Measurements from ENCODE around the gene APBA2.

APBA2 gene

DNA sequence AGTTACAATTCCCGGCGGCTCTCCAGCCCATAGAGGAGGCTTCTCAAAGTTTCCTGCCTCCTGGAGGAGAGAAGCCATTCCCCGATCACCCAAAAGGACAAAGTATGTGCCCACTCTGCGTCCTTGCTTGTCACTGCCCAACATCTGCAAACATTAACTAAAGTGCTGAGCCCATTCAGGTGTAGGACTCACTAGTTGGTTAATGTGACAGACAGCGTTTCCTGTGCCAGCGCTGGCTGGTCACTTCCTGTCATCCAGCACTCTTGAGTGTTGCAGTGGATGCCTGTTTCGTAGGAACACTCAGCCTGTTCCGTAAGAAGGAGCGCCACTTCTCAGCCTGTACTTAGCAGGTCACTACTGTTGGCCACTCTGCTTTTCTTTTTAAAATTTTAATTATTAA is 100.3 kb downstream of the APBA2 start:
- no peak for DNase-seq

GRCh38 chr15:28986726-28987125 is 101.0 kb downstream of the APBA2 start:
- no peak for DNase-seq

DNA sequence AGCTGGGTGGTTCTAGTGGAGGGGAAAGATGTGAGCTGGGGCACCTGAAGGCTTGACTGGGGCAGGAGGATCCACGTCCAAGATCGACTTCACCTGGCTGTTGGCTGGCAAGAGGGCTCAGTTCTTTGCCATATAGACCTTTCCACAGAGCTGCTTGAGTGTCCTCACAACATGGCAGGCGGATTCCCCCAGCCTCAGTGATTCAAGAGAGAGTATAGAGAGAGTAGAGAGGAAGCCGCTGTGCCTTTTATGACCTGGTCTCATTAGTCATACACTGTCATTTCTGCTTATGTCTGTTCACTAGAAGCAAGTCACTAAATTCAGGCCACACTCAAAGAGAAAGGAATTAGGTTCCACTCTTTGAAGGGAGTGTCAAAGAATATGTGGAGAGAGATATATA is 101.6 kb downstream of the APBA2 start:
- no peak for DNase-seq

GRCh38 chr15:28989239-28989830 is 103.6 kb downstream of the APBA2 start:
- DNase-seq: no peak

DNA sequence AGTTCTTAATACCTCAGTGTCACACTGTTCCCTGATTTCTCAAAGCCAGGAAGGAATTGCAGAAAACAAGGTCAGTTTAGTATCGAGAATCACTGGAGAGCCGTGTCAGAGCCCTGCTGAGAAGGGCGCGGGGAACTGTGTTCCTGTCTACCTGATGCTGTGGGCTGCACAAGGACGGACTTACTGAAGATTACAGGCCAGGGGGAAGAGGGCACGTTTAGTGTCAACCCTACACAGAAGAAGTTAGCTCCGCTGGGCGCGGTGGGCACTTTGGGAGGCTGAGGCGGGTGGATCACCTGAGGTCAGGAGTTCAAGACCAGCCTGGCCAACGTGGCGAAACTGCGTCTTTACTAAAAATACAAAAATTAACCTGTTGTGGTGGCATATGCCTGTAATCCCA is 104.1 kb downstream of the APBA2 start:
- no peak for DNase-seq

GRCh38 chr15:28990390-28990789 is 104.6 kb downstream of the APBA2 start:
- DNase-seq: no peak

GRCh38 chr15:28991236-28992171 is 105.7 kb downstream of the APBA2 start:
- DNase-seq: no peak

DNA sequence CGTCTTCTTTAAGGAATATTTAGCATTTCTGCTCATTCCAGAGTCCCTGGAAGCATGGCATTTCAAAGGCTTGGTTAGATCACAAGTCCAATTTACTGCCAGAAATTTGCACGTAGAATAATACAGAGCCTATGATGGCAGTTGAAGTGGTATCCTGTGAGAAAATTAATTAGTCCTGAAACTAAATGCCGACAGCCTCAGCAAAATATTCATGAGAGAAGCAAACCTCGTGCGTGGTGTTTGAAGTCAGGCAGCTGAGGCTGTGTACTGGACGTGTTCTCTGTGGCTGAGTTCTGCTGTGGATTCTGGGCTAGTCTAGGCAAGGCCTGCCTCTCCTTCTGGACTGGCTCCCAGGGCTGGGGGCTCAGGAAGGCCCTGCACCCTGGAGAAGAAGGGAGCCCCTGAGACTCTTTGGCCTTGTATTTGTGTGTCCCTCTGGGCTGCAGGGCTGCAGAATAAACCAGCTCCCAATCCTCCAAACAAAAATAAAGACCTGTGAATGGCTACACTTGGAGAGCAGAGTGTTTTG is 106.6 kb downstream of the APBA2 start:
- no peak for DNase-seq

DNA sequence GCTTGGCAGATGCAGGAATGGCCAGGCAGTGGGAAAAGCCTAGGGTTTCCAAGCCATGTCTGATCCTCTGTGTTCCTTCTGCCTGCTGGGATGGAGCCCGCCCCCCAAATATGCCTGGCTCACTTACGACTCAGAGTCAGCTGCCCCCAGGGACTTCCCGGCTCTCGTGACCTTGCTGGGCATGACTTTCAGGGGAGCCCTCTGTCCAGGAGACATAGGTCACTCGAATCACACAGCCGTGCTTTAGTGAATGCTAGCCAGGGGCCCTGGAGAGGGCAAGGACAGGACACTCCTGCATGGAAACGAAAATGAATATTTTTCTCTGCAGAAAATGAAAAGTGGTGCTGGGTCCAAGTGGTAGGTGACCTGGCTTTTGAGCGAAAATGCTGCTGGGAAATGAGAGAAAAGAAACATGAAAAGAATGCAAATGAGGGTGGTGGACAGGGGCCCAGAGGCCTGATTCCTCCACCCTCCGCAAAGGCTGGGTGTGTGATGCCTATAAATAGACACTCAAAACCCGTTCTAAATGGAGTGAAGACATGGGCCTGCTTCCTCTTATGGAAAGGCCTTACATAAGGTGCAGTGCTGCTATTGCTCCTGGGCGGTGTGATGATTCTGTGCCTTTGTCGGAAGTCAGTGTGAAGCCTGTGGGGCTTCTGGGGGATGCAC is 107.4 kb downstream of the APBA2 start:
- no peak for DNase-seq

DNA sequence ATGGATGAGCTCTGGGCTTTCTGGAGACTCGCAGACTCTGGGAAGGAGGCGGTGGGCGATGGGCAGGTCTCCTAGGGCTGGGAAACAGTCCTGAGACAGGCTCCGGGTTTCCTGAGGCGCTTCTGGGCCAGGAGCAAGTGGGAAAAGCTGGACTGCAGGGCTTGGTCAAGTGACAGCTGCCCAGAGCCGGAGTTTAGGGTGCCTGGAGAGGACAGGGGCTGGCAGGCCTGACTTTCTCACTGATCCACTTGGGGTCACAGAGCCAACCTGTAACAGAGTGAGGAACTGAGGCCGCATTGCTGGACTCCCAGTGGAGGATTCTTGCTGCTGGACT is 107.9 kb downstream of the APBA2 start:
- DNase-seq: no peak

- peak; percentile 19 to 50 for DNase-seq
These were observed 108.5 kb downstream of the APBA2 start for GRCh38 chr15:28994142-28994830.

DNA sequence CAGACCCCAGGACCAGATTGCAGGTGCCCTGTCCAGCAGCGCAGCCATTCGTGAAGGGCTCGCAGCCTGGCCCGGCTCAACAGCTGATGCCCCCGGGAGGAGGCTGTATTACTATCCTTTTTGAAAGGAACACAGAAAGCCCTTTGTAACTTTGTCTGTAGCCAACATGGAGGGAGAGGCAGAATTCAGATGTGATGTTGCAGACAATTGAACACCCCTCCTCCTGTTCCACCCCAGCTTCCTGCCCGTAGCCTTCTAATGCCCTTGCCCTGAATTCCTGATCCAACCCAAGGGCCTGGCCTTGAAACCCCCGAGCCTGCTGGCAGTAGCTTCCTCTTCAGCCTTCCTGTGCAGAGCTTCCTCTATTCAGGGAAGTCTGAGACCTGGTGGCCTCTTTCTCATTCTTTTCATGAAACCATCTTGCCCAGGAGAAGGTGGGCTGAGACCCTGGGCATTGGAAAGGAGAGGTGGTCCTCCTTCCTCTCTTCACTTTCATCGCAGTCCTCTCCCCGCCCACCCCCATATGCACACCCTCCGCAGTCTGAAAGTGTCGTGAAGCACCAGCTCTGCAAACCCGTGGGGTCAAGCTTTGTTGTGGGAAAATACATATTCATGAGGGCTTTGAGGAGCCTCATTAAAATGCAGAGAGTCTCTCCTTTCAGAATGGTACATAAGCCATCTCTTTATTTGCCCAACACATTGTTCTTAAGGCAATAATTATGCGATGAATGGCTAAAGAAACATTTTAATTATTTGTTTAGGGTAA is 109.2 kb downstream of the APBA2 start:
- DNase-seq: no peak

- DNase-seq: no peak
These were observed 109.9 kb downstream of the APBA2 start for GRCh38 chr15:28995705-28996104.

GRCh38 chr15:28996289-28996688 is 110.5 kb downstream of the APBA2 start:
- DNase-seq: no peak

DNA sequence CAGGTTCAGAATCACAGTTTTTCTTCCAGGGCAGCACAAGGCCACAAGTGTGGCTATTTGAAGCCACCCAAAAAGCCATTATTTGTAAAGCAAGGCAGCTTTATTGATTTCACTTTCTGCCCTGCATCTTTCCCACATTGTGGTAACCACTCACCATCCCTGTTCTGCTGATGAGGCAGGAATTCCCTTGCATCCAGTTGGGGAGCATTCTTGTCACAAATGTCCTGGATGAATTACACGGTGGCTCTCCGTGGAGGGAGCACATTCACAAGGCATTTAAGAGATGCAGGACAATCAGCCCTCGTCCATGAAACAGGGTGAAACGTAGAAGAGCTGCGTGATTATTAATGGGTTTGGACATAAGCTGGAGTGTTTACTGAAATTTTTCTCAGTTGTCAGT is 111.2 kb downstream of the APBA2 start:
- DNase-seq: no peak

- DNase-seq: no peak
These were observed 112.0 kb downstream of the APBA2 start for GRCh38 chr15:28997791-28998190.

GRCh38 chr15:28998511-28998910 is 112.7 kb downstream of the APBA2 start:
- DNase-seq: no peak

DNA sequence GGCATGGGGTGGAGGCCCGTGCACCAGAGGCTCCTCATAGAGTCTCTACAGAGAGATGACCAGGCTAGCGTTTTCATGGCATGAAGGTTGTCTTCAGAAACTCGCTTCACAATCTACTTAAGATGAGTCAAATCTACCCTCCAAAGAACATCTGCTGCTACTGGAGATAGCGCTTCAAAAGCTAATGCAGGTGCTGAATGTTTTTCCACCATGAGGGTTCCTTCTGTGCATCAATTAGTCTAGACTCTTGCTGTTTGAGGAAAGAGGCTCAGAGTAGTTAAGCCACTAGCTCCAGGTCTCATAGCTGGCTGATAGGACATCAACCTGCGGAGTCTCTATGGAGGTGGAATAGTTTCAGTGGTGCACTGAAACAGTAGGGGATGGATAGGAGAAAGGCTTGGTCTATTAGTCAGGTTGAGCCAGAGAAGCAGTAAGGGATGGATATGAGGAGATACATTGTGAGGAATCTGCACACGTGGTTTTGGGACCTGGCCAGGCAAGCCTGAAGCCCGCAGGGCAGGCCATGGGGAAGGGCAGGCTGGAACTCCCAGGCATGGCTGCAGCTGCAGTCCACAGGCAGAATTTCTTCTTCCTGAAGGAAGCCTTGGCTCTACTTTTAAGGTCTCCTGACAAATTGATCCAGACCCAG is 117.5 kb downstream of the APBA2 start:
- DNase-seq: no peak

DNA sequence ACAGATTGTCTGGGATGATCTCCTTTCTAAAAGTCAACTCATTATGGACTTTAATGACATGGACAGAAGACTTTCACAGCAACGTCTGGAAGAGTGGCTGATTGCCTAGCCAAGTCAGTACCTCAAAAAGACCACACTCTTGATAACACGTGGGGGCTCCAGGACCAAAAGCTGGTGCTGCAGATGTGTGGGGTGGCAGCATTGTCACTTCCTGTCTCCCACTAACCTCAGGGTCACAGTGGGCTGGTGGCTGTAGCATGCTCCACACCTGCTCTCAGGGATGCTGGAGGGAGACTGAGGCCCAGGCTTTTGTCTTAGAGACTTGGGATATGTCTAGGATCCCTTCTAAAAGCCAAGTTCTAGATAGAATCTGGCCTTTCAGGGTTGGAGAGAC is 118.1 kb downstream of the APBA2 start:
- DNase-seq: no peak

DNA sequence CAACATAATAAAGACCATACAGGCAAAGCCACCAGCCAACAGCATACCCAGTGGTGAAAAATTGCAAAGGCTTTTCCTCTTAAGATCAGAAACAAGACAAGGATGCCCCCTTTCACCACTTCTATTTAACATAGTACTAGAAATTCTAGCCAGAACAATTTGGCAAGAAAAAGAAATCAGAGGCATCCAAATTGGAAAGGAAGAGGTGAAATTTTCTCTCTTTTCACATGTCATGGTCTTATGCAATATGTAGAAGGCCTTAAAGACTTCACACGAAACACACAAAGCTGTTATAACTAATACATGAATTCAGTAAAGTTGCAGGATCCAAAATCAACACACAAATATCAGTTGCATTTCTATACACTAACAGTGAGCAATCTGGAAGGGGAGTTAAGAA is 120.2 kb downstream of the APBA2 start:
- DNase-seq: no peak

DNA sequence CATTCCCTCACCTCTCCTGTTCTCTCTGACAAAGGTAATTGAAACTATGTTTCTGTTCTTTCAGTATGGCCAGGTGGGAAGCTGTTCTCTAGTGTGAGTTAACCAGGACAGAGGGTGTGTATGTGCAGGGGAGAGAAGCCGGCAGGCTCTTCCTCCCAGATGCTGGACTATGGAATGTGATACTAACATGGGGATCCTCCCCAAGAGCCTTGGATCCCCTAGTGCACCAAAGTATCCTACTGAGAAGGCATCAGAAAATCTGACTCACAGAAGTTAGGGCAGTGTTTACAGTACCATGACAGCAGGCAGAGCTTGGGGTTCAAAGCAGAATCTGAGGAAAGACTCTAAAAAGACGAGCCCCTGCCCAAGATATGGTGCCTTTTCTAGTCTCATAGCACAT is 123.1 kb downstream of the APBA2 start:
- DNase-seq: no peak

GRCh38 chr15:29012097-29012496 is 126.3 kb downstream of the APBA2 start:
- no peak for DNase-seq
